GM12875 (cell line): Measurements from ENCODE around the gene TMEM86A.
"Not testable (repeated sequence)": the region's sequence is repeated elsewhere in the genome, so short reads cannot be mapped to it uniquely, and the experiment has no call there.

ENCODE experiments used
- H3K4me3 ChIP-seq: one replicate; pipeline ENCODE4 v1.5.1; 2011; ENCODE audit warnings: low read depth, low read length, control low read depth
- TF ChIP-seq, protein P1 (sequence below): IDR thresholded peaks from 2 replicates; pipeline ENCODE4 v1.5.1; 2011; ENCODE audit warnings: low read depth, mild to moderate bottlenecking, control low read depth, inconsistent platforms, low read length, moderate library complexity, borderline replicate concordance; ENCODE audit not compliant: insufficient read depth

The TMEM86A gene

DNA sequence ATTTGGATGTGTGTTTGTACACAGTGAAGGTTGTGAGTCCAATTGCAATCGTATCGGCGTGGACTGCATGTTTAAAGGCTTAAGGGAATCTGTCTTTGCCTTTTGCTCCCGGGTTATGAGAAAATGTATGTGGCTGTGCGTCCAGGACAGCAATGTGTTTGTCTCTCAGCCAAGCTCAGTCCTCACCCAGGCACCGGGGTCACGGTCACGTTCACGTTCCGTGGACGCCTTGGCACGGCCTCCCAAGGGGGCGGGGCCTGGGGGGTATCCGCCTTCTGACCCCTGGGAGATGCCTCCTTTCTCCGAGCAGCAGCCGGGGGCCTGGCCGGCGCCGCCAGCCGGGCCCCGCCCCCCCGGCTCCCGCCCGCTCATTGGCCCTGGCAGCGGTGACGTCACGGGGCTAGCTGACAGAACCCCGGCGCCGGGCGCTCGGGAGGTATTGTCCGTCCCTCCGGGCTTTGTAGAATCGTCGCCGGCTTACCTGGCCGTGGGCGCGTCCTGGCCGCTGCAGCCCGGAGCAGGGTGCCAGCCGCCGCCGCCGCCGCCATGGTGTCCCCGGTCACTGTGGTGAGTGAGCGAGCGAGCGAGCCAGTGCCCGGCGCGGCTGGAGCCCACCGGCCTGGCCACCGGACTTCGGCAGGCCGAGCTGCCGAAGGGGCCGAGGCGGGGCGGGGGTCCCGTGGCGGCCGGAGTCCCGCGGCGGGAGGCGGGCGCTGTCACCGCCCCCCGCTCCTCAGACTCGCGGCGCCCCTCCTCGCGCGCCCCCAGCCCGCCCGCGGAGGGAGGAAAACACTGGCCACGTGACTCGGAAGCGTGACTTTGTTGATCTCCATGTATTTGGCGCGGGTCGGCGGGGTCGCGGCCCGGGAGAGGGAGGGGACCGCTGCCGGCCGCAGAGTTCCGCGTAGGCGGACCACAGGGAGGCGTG is at the start of gene TMEM86A:
TMEM86A (plus strand) TSS at position 439 of the 928 bp plus-strand sequence; CDS start at position 547, 108 bp downstream.
- TF ChIP-seq, protein P1, sequence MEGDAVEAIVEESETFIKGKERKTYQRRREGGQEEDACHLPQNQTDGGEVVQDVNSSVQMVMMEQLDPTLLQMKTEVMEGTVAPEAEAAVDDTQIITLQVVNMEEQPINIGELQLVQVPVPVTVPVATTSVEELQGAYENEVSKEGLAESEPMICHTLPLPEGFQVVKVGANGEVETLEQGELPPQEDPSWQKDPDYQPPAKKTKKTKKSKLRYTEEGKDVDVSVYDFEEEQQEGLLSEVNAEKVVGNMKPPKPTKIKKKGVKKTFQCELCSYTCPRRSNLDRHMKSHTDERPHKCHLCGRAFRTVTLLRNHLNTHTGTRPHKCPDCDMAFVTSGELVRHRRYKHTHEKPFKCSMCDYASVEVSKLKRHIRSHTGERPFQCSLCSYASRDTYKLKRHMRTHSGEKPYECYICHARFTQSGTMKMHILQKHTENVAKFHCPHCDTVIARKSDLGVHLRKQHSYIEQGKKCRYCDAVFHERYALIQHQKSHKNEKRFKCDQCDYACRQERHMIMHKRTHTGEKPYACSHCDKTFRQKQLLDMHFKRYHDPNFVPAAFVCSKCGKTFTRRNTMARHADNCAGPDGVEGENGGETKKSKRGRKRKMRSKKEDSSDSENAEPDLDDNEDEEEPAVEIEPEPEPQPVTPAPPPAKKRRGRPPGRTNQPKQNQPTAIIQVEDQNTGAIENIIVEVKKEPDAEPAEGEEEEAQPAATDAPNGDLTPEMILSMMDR = no peak
- H3K4me3 ChIP-seq = peak within 1 kb of the TSS; percentile 55

DNA sequence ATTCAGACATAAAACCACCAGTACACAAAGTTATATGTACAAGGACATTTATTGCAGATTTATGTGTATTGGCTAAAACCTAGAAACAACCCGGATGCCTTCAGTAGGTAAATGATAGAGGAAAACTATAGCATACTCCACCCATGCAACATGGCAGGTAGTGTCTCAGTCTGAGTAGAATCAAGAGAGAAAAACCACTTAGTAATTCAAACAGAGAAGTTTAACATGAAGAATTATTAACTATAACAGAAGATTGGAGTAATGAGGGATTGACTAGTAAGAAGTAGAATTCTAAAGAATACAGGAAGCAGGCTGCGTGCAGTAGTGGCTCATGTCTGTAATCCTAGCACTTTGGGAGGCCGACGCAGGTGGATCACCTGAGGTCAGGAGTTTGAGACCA is 48.2 kb upstream of the TMEM86A start:
- no peak overlapping the region for H3K4me3 ChIP-seq
- TF ChIP-seq, protein P1 = no peak

GRCh38 chr11:18650859-18651557 is 47.6 kb upstream of the TMEM86A start:
- H3K4me3 ChIP-seq = no peak overlapping the region
- TF ChIP-seq, protein P1 = peak; percentile 76

DNA sequence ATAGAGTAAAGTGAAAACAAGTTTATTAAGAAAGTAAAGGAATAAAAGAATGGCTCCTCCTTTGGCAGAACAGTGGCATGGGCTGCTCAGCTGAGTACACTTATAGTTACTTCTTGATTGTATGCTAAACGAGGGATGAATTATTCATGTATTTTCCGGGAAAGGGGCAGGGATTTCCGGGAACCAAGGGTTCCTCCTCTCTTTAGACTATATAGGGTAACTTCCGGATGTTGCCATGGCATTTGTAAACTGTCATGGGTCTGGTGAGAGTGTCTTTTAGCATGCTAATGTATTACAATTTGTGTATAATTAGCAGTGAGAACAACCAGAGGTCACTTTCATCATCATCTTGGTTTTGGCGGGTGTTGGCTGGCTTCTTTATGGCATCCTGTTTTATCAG is 40.9 kb upstream of the TMEM86A start:
- H3K4me3 ChIP-seq = no peak overlapping the region
- TF ChIP-seq, protein P1 = no peak

DNA sequence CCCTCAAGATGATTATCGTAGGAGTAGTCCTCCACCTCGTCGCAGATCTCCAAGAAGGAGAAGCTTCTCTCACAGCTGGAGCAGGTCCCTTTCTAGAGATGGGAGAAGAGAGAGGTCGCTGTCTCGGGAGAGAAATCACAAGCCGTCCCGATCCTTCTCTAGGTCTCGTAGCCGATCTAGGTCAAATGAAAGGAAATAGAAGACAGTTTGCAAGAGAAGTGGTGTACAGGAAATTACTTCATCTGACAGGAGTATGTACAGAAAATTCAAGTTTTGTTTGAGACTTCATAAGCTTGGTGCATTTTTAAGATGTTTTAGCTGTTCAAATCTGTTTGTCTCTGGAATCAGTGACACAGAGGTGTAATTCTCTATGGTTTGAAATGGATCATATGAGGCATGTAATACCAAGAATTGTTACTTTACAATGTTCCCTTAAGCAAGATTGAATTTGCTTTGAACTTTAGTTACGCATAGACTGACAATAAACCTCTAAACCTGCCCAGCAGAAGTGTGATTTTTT is 33.2 kb upstream of the TMEM86A start:
- not testable (repeated sequence) for H3K4me3 ChIP-seq

GRCh38 chr11:18668131-18668530 is 30.4 kb upstream of the TMEM86A start:
- no peak overlapping the region for H3K4me3 ChIP-seq
- TF ChIP-seq, protein P1 = no peak

GRCh38 chr11:18669219-18669596 is 29.4 kb upstream of the TMEM86A start:
- no peak overlapping the region for H3K4me3 ChIP-seq
- TF ChIP-seq, protein P1 = no peak
